RWPE2 (cell line): ENCODE results near the gene PLXNB3.

Source experiments
- ATAC-seq: fragments of 200-7000 bp; cut with Tn5 transposase; 3 replicates; pipeline ENCODE4 v1.9.1; 2021; ENCODE audit warnings: low read depth
- DNase-seq: peaks from one replicate; pipeline ENCODE4 v3.0.0-alpha.2; 2020; ENCODE audit warnings: low spot score
- H3K27ac ChIP-seq: fragments of 450-650 bp; 2 replicates; pipeline ENCODE4 v1.5.1; 2017; ENCODE audit warnings: mild to moderate bottlenecking; ENCODE audit not compliant: poor library complexity, severe bottlenecking
- H3K27me3 ChIP-seq: fragments of 250-450 bp; sonication (Bioruptor Pico); 2 replicates; pipeline ENCODE4 v1.5.1; 2021; ENCODE audit warnings: mild to moderate bottlenecking, moderate library complexity; ENCODE audit not compliant: insufficient read depth, poor library complexity, severe bottlenecking
- H3K36me3 ChIP-seq: fragments of 250-450 bp; sonication (Bioruptor Pico); 2 replicates; pipeline ENCODE4 v1.5.1; 2020; ENCODE audit warnings: low read depth, mild to moderate bottlenecking, moderate library complexity
- H3K4me1 ChIP-seq: fragments of 250-450 bp; sonication (Bioruptor Pico); 2 replicates; pipeline ENCODE4 v1.5.1; 2021; ENCODE audit warnings: mild to moderate bottlenecking, moderate library complexity; ENCODE audit not compliant: insufficient read depth, poor library complexity, severe bottlenecking
- H3K4me3 ChIP-seq: fragments of 250-450 bp; sonication (Bioruptor Pico); 2 replicates; pipeline ENCODE4 v1.5.1; 2021; ENCODE audit warnings: mild to moderate bottlenecking, moderate library complexity; ENCODE audit not compliant: severe bottlenecking
- H3K9me3 ChIP-seq: fragments of 250-450 bp; sonication (Bioruptor Pico); 2 replicates; pipeline ENCODE4 v1.5.1; 2021; ENCODE audit warnings: mild to moderate bottlenecking, moderate library complexity; ENCODE audit not compliant: severe bottlenecking
- TF ChIP-seq, protein P1 (sequence below): fragments of 450-650 bp; IDR thresholded peaks from one replicate; pipeline ENCODE4 v1.5.1; 2017; ENCODE audit warnings: mild to moderate bottlenecking, moderate library complexity; ENCODE audit not compliant: poor library complexity, severe bottlenecking

The PLXNB3 gene

DNA sequence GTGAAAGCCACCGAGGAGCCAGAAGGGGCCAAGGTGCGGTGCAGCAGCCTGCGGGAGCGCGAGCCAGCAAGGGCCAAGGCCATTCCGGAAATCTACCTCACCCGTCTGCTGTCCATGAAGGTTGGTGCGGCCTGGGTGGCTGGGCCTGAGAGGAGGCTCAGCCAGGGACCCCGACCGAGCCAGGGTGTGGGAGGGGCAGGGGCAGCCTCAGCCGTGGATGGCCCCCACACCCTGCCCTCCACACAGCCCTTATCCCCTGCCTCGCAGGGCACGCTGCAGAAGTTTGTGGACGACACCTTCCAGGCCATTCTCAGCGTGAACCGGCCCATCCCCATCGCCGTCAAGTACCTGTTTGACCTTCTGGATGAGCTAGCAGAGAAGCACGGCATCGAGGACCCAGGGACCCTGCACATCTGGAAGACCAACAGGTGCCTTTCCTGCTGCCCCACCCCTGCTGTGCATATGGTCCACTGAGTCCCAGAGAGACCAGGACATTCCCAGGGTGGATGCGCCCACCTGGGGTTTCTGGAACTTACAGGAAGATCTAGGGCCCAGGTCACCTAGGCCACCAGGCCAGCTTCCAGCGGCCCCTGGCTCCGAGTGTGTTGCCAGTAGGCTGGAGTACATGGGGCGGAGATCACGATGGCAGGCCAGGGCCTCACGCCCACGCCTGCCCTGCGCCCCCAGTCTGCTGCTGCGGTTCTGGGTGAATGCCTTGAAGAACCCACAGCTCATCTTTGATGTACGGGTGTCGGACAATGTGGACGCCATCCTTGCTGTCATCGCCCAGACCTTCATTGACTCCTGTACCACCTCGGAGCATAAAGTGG is 13.4 kb downstream of the PLXNB3 start:
- Histone ChIP-seq H3K4me1 (no peaks in the 10 kb centered on the region), H3K9me3 (no peaks in the 10 kb centered on the region), H3K27me3 (no peaks in the 10 kb centered on the region), H3K4me3 (no peak overlapping the region), H3K27ac (no peak overlapping the region), H3K36me3 (no peaks in the 10 kb centered on the region)
- DNase-seq (peak; percentile 28), ATAC-seq (no peak)
- TF ChIP-seq, protein P1, sequence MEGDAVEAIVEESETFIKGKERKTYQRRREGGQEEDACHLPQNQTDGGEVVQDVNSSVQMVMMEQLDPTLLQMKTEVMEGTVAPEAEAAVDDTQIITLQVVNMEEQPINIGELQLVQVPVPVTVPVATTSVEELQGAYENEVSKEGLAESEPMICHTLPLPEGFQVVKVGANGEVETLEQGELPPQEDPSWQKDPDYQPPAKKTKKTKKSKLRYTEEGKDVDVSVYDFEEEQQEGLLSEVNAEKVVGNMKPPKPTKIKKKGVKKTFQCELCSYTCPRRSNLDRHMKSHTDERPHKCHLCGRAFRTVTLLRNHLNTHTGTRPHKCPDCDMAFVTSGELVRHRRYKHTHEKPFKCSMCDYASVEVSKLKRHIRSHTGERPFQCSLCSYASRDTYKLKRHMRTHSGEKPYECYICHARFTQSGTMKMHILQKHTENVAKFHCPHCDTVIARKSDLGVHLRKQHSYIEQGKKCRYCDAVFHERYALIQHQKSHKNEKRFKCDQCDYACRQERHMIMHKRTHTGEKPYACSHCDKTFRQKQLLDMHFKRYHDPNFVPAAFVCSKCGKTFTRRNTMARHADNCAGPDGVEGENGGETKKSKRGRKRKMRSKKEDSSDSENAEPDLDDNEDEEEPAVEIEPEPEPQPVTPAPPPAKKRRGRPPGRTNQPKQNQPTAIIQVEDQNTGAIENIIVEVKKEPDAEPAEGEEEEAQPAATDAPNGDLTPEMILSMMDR: no peak

DNA sequence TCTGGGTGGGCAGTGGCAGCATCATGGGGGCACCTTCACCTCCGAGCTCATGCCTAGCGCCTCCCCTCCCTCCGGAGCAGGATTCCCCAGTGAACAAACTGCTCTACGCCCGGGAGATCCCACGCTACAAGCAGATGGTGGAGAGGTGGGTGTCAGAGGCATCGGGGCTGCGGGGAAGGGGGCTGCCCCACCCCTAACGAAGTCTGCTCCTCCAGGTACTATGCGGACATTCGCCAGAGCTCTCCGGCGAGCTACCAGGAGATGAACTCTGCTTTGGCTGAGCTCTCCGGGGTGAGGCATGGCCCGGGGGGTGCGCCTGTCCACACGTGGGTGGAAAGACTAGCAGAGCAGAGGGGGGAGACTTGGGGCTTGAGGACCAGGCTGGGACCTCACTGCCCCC is 14.1 kb downstream of the PLXNB3 start:
- no peaks in the 10 kb centered on the region for H3K36me3 ChIP-seq
- no peak overlapping the region for H3K27ac ChIP-seq
- no peaks in the 10 kb centered on the region for H3K27me3 ChIP-seq
- ATAC-seq (no peak), DNase-seq (peak; percentile 10)
- H3K4me3 ChIP-seq: no peak overlapping the region
- H3K9me3 ChIP-seq: no peaks in the 10 kb centered on the region
- H3K4me1 ChIP-seq: no peaks in the 10 kb centered on the region
- TF ChIP-seq, protein P1: no peak

- ATAC-seq (peak; percentile 25; the same call in 1 of the 3 replicates), DNase-seq (no peak)
- Histone ChIP-seq H3K27me3 (no peaks in the 10 kb centered on the region), H3K4me1 (no peaks in the 10 kb centered on the region), H3K9me3 (no peaks in the 10 kb centered on the region), H3K36me3 (no peaks in the 10 kb centered on the region), H3K27ac (no peak overlapping the region), H3K4me3 (no peak overlapping the region)
- TF ChIP-seq, protein P1: no peak
Measured at GRCh38 chrX:153778684-153779101, 14.6 kb downstream of the PLXNB3 start.

DNA sequence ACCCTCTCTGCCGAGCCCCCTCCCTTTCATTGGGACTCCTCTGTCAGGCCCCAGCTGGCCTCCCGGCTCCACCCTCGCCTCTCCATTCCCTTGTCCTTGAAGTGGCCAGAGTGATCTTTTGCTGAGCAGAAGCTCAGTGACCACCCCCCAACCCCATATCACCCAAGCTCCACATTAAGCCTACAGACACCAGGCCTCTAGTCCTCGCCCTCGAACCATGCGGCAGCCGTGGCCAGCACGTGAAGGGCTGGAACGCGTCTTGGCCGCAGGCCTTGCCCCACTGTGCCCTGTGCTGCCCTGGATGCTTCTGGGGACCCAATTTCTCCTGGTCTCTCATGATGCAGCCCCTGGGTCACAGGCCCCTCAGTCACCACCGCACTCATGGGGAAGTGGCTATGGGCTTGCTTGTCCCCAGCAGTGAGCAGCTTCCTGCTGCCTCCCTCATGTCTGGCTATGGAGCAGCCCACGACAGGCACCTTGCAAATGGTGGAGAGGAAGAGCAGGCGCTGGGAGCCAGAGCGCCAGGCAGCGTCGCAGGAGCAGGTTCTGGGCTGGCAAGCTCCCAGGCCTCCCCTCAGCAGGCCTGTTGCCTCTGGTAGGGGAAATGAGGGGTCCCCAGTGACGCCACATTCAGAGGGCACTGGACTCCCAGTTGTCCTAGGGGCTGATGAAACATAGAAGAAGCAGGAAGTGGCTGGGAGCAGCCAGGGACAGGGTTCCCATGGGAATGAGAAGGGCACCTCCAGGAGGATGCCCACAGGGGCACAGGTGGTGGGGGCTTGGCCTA is 16.0 kb downstream of the PLXNB3 start:
- H3K27ac ChIP-seq: no peak overlapping the region
- no peaks in the 10 kb centered on the region for H3K9me3 ChIP-seq
- H3K36me3 ChIP-seq: no peaks in the 10 kb centered on the region
- TF ChIP-seq, protein P1: no peak
- ATAC-seq: no peak; the same call in 2 of the 3 replicates
- DNase-seq: no peak
- H3K4me3 ChIP-seq: no peak overlapping the region
- H3K4me1 ChIP-seq: no peaks in the 10 kb centered on the region
- no peaks in the 10 kb centered on the region for H3K27me3 ChIP-seq
